HG02798 (cell line): ENCODE measurements around the gene LYPD1.

Experiments
- ATAC-seq: cut with Tn5 transposase; IDR thresholded peaks from one replicate; pipeline ENCODE4 v1.9.1; 2021; ENCODE audit warnings: mild to moderate bottlenecking; ENCODE audit not compliant: unreplicated experiment, poor library complexity

LYPD1 gene

GRCh38 chr2:132599556-132599955 is 70.4 kb downstream of the LYPD1 start:
- ATAC-seq: no peak

DNA sequence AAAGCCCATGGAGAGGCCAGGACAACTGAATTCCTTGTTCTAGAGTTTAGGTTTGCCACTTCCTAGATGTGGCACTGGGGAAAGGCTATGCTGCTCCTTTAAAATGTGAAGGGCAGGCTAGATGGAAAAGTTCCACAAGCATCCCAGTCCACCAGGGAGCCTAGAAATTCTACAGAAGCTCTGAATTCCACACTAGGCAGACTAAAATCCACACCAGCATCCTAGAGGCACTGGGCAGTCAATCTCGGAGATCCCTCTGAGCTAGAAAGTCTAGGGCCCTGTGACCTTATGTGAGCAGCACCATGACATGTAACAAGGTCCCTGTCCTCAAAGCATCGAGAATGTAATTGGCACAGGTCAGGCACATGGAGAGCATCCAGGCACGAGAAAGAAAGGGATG is 71.5 kb downstream of the LYPD1 start:
- ATAC-seq: no peak

- no peak for ATAC-seq
Observed at GRCh38 chr2:132597831-132598230, 72.2 kb downstream of the LYPD1 start.

GRCh38 chr2:132597166-132597565 is 72.8 kb downstream of the LYPD1 start:
- no peak for ATAC-seq

DNA sequence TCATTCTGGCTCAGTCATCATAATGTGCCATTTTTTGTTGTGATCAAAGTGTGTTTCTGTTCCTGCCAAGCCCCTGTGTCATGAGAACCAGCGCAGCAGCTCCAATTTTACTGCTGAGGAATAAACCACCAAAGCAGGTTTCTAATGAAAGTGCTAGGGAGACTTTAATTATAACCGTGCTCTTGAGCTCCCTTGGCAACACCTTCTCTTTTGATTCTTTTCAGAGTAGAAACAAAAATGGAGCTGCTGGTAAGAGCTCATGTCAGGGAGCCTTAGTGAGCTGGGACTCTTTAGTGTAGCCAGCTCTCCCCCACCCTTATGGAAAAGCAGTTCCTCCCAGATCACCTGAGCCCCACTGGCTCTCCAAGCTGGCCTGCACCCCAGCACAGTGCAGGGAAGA is 74.3 kb downstream of the LYPD1 start:
- ATAC-seq: no peak

- ATAC-seq: no peak
Observed at GRCh38 chr2:132595186-132595585, 74.8 kb downstream of the LYPD1 start.
